ENCODE results near the gene TBC1D22A. TPM values are rescaled to one million over a fixed set of nuclear protein-coding genes. Genes with fewer than 3 reads are reported as not detected.

TBC1D22A gene
- total and polyA plus RNA-seq, 9 of the 15 experiments (the other 6 are each of a cell fraction or from before 2014, with no cell fraction given): 0.20 to 11.5 (median 5.2) TPM

- Histone ChIP-seq H3K36me3 (ENCODE audit: control insufficient read depth, insufficient read depth, low read length) (no peaks in the 10 kb centered on the region; the same call in 2 of the 3 replicates), H3K4me2 (ENCODE audit: insufficient read depth, low read length) (no peak overlapping the region), H3K27me3 (ENCODE audit: control insufficient read depth in 2 of 2, insufficient read depth in 2 of 2, low read length in 2 of 2) (no peaks in the 10 kb centered on the region), H3K79me2 (ENCODE audit: control insufficient read depth, insufficient read depth, low read length) (no peaks in the 10 kb centered on the region), H3K4me3 (no peak overlapping the region), H3K9me1 (ENCODE audit: control insufficient read depth, insufficient read depth, low read length) (no peaks in the 10 kb centered on the region), H3K9me3 (replicated peaks; ENCODE audit: control insufficient read depth, insufficient read depth, low read depth, low read length) (no peaks in the 10 kb centered on the region; the same call in 1 of the 2 replicates), H2AFZ (ENCODE audit: low read depth, low read length) (no peak overlapping the region), H4K20me1 (replicated peaks; ENCODE audit: control insufficient read depth, insufficient read depth, low read length) (no peaks in the 10 kb centered on the region; the same call in 1 of the 2 replicates), H3K9ac (ENCODE audit: insufficient read depth in 1 of 2, low read depth in 2 of 2, low read length in 2 of 2) (no peak overlapping the region), H3K27ac (ENCODE audit: extremely low read depth, low read depth, low read length) (no peak overlapping the region), H3K4me1 (replicated peaks in 1 of 2; ENCODE audit: control insufficient read depth in 2 of 2, insufficient read depth in 2 of 2, low read length in 2 of 2) (peaks cover 0 to 12% of the 10 kb centered on the region in 2 experiments; a peak in 2 of 5 replicates)
- intact Hi-C loops (cut with micrococcal nuclease): no loop called here
- CTCF ChIA-PET (ENCODE audit: low intra/inter-chr PET ratio): no interaction called here
- in situ Hi-C loops (cut with MboI): no loop called here
- ATAC-seq (no peak), FAIRE-seq (no peak), DNase-seq (ENCODE audit: extremely low read depth in 1 of 4, low spot score in 3 of 4) (no peak)
- POLR2A ChIA-PET: no interaction called here
- no TSS peak for BruUV-seq (replicated peaks)
- no peak for TF ChIP-seq SREBF1 (IDR thresholded peaks at IDR 0.05; ENCODE audit: borderline replicate concordance, low read depth, low read length)
- 67% methylated on average over 14 of the region's 37 CpGs for WGBS (ENCODE audit: insufficient coverage, low coverage, missing lambda C conversion rate)
These were observed 395.2 kb downstream of the TBC1D22A start for GRCh38 chr22:47157486-47158270.

- Histone ChIP-seq H3K36me3 (ENCODE audit: control insufficient read depth, insufficient read depth, low read length) (no peaks in the 10 kb centered on the region; the same call in 2 of the 3 replicates), H3K9ac (ENCODE audit: insufficient read depth in 1 of 2, low read depth in 2 of 2, low read length in 2 of 2) (no peak overlapping the region), H4K20me1 (replicated peaks; ENCODE audit: control insufficient read depth, insufficient read depth, low read length) (no peaks in the 10 kb centered on the region; the same call in 1 of the 2 replicates), H3K4me3 (no peak overlapping the region), H3K9me1 (ENCODE audit: control insufficient read depth, insufficient read depth, low read length) (no peaks in the 10 kb centered on the region), H3K4me2 (ENCODE audit: insufficient read depth, low read length) (no peak overlapping the region), H3K27ac (ENCODE audit: extremely low read depth, low read depth, low read length) (no peak overlapping the region), H3K79me2 (ENCODE audit: control insufficient read depth, insufficient read depth, low read length) (no peaks in the 10 kb centered on the region), H2AFZ (ENCODE audit: low read depth, low read length) (no peak overlapping the region), H3K4me1 (replicated peaks in 1 of 2; ENCODE audit: control insufficient read depth in 2 of 2, insufficient read depth in 2 of 2, low read length in 2 of 2) (peaks cover 0 to 12% of the 10 kb centered on the region in 2 experiments; a peak in 2 of 5 replicates), H3K9me3 (replicated peaks; ENCODE audit: control insufficient read depth, insufficient read depth, low read depth, low read length) (no peaks in the 10 kb centered on the region; the same call in 1 of the 2 replicates), H3K27me3 (ENCODE audit: control insufficient read depth in 2 of 2, insufficient read depth in 2 of 2, low read length in 2 of 2) (no peaks in the 10 kb centered on the region)
- DNase-seq (ENCODE audit: extremely low read depth in 1 of 4, low spot score in 3 of 4) (no peak), FAIRE-seq (no peak), ATAC-seq (no peak)
- ChIA-PET POLR2A (no interaction called here), CTCF (ENCODE audit: low intra/inter-chr PET ratio) (no interaction called here)
- TF ChIP-seq RAD21 (CRISPR knock-in tag; conservative IDR thresholded peaks at IDR 0.05 in 1 of 2, IDR thresholded peaks at IDR 0.05 in 1 of 2) (no peak), TCFL5 (CRISPR knock-in tag; conservative IDR thresholded peaks at IDR 0.05) (no peak), NR1H2 (CRISPR knock-in tag; IDR thresholded peaks at IDR 0.05) (no peak), ZNF584 (CRISPR knock-in tag; IDR thresholded peaks at IDR 0.05; ENCODE audit: low read depth) (no peak), EHMT2 (IDR thresholded peaks at IDR 0.05) (no peak), FUS (optimal IDR thresholded peaks at IDR 0.05; ENCODE audit: low read depth, low read length) (no peak), HNRNPH1 (optimal IDR thresholded peaks at IDR 0.05; ENCODE audit: low read depth, low read length) (no peak), KDM1A (IDR thresholded peaks at IDR 0.05) (no peak), MCM3 (IDR thresholded peaks at IDR 0.05) (no peak), HOXB6 (CRISPR knock-in tag; IDR thresholded peaks at IDR 0.05; ENCODE audit: borderline replicate concordance) (no peak)
- WGBS (ENCODE audit: insufficient coverage, low coverage, missing lambda C conversion rate): 38% methylated on average over 3 of the region's 11 CpGs
- no TSS peak for BruUV-seq (replicated peaks)
- intact Hi-C loops (cut with micrococcal nuclease) (no loop called here), in situ Hi-C loops (cut with MboI) (no loop called here)
These were observed 396.0 kb downstream of the TBC1D22A start for GRCh38 chr22:47158457-47158856.

Measured in K562 (cell line).